Measurements from ENCODE around the gene USP43. TPM values are rescaled to one million over a fixed set of nuclear protein-coding genes. Genes with fewer than 3 reads are reported as not detected.
A peak's percentile ranks its signal among the peaks of the same experiment; 100 is the strongest.
"Not testable (repeated sequence)": the region's sequence is repeated elsewhere in the genome, so short reads cannot be mapped to it uniquely, and the experiment has no call there.

USP43 gene
- total RNA-seq, 2 experiments from 2014 or later: 0.17 to 0.24 TPM

DNA sequence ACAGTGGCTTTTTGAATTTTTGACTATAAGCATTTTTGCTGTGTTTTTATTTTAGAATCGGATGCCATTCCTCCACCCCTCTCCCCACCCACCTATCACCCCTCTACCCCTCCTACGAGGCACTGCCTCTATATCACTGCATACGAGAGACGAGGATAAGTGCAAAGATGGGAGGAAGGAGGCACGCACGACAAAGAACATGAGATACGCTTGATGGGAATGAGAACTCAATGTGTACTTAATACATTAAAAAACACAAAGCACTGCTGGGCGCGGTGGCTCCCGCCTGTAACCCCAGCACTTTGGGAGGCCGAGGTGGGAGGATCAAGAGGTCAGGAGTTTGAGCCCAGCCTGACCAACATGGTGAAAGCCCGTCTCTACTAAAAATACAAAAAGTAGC is 8.8 kb upstream of the USP43 start:
- Mint-ChIP-seq H3K27ac (no peak overlapping the region), H3K4me1 (ENCODE audit: low read depth) (no peaks in the 10 kb centered on the region), H3K4me3 (no peak overlapping the region), H3K9me3 (no peaks in the 10 kb centered on the region), H3K27me3 (ENCODE audit: low read depth) (peaks cover 23% of the 10 kb centered on the region), H3K36me3 (ENCODE audit: low read depth) (no peaks in the 10 kb centered on the region)
- intact Hi-C loops (cut with micrococcal nuclease): no loop called here
- DNase-seq: no peak
- CTCF ChIA-PET: no interaction called here

DNA sequence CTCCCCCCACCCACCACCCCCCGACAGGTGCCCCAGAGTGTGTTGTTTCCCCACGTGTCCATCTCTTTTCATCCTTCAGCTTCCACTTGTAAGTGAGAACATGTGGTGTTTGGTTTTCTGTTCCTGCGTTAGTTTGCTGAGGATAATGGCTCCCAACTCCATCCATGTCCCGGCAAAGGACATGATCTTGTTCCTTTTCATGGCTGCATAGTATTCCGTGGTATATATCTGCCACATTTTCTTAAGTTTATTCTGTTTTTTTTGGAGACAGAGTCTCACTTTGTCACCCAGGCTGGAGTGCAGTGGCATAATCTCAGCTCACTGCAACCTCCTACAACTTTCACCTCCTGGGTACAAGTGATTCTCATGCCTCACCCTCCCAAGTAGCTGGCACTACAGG is 4.9 kb upstream of the USP43 start:
- H3K9me3 Mint-ChIP-seq; intact Hi-C loops (cut with micrococcal nuclease); H3K27ac Mint-ChIP-seq; DNase-seq; H3K36me3 Mint-ChIP-seq (ENCODE audit: low read depth); H3K4me1 Mint-ChIP-seq (ENCODE audit: low read depth); H3K4me3 Mint-ChIP-seq; CTCF ChIA-PET: not testable (repeated sequence)
- H3K27me3 Mint-ChIP-seq (ENCODE audit: low read depth): peaks cover 36% of the 10 kb centered on the region

DNA sequence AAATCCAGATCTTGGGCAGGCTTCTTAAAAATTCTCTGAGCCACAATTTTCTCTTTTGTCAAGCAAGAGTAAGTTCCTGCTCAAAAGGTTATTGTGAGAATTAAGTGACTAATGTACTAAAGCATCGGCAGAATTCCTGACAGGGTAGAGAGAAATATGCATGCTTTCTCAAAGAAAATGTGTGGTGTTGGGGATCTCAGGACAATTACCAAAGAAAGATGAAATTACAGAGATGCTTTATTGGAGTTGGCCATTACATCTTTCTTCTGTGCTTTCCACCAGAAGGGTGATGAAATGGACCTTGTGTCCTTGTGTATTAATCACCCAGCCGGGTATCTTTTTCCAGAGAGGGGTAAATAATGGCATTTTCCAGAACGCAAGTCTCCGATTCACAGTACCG is 1.7 kb upstream of the USP43 start:
- intact Hi-C loops (cut with micrococcal nuclease): loop anchor here (2.0 kb wide), 2 partner anchors 33 to 67 kb away; partner anchors contain the start of gene CFAP52
- Mint-ChIP-seq H3K4me3 (no peak overlapping the region), H3K27ac (no peak overlapping the region), H3K36me3 (ENCODE audit: low read depth) (no peaks in the 10 kb centered on the region), H3K27me3 (ENCODE audit: low read depth) (peaks cover 56% of the 10 kb centered on the region), H3K9me3 (no peaks in the 10 kb centered on the region), H3K4me1 (ENCODE audit: low read depth) (no peaks in the 10 kb centered on the region)
- no peak for DNase-seq
- CTCF ChIA-PET: no interaction called here

DNA sequence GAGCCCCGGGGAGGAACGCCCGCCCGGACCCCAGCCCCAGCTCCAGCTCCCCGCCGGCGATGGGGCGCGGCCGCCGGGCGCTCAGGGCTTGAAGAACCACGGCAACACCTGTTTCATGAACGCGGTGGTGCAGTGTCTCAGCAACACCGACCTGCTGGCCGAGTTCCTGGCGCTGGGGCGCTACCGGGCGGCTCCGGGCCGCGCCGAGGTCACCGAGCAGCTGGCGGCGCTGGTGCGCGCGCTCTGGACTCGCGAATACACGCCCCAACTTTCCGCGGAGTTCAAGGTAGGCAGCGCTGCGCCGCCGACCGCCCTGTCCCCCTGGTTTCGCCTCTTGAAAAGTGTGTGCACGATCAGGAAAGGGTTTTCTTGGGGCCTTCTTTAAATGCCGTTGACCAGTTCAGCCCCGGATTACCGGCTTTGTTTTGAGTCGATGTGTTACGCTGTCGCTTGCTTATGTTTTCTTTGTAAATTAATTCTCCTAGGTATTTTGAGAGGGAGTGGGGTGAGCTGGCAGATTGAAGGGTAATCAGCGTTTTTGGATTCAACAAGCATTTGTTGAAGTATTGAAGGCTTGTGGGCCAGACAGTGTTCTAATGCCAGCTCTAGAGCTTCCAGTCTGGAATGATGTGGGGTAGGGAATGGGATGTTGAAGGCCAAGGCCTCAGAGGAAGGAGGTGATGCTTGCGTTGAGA is 681 bp downstream of the USP43 start:
- peak overlapping the region; percentile 46 for H3K4me3 Mint-ChIP-seq
- no peak overlapping the region for H3K27ac Mint-ChIP-seq
- no peaks in the 10 kb centered on the region for H3K4me1 Mint-ChIP-seq (ENCODE audit: low read depth)
- DNase-seq: peak; percentile 38
- peaks cover 47% of the 10 kb centered on the region for H3K27me3 Mint-ChIP-seq (ENCODE audit: low read depth)
- no peaks in the 10 kb centered on the region for H3K36me3 Mint-ChIP-seq (ENCODE audit: low read depth)
- intact Hi-C loops (cut with micrococcal nuclease): loop anchor here (2.0 kb wide), 2 partner anchors 31 to 69 kb away; partner anchors contain the start of gene CFAP52
- CTCF ChIA-PET: no interaction called here
- H3K9me3 Mint-ChIP-seq: no peaks in the 10 kb centered on the region

DNA sequence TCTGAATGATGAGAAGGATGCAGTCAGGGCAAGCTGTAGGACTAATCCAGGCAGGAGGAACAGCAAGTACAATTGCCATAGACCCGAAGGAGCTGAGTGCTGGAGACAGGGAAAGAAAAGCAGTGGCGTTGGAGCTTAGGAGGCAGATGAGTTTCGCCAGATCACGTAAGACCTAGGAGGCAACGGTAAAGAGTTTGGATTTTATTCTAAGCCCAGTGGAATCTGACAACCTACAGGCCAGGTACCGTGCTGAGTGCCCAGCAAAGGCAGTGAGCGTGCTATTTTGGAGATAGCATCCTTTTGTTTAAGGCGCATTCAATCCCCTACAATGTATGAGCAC is 1.2 kb downstream of the USP43 start:
- Mint-ChIP-seq H3K36me3 (ENCODE audit: low read depth) (no peaks in the 10 kb centered on the region), H3K27ac (no peak overlapping the region), H3K9me3 (no peaks in the 10 kb centered on the region), H3K4me1 (ENCODE audit: low read depth) (no peaks in the 10 kb centered on the region), H3K4me3 (peak overlapping the region; percentile 46), H3K27me3 (ENCODE audit: low read depth) (peaks cover 51% of the 10 kb centered on the region)
- CTCF ChIA-PET: interaction anchor here (0.8 kb wide), 1 partner anchor 60 kb away, joined by 3 read pairs; no protein-coding TSS in a partner anchor
- intact Hi-C loops (cut with micrococcal nuclease): no loop called here
- DNase-seq: no peak

DNA sequence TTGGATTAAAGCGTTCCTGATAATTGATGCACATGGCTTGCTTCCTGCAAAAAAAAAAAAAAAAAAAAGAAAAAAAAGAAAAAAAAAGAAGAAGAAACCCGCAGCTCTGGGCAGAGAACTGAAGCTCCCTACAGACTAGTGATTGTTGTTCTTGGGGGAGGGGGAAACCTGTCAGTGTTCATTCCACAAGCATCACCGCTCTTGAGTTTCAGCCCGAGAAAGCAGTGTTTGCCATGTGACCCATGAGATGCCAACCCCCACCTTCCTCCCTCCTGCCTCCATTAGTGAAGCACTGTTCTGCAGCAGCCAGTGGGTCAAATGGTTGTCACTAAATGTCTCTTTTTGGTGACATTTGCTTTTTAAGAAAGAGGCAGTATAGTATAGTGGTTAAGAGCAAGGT is 1.7 kb downstream of the USP43 start:
- Mint-ChIP-seq H3K4me3 (no peak overlapping the region), H3K27me3 (ENCODE audit: low read depth) (peaks cover 47% of the 10 kb centered on the region), H3K4me1 (ENCODE audit: low read depth) (no peaks in the 10 kb centered on the region), H3K27ac (no peak overlapping the region), H3K36me3 (ENCODE audit: low read depth) (no peaks in the 10 kb centered on the region), H3K9me3 (no peaks in the 10 kb centered on the region)
- intact Hi-C loops (cut with micrococcal nuclease): no loop called here
- no peak for DNase-seq
- CTCF ChIA-PET: interaction anchor here (0.8 kb wide), 1 partner anchor 60 kb away, joined by 3 read pairs; no protein-coding TSS in a partner anchor

DNA sequence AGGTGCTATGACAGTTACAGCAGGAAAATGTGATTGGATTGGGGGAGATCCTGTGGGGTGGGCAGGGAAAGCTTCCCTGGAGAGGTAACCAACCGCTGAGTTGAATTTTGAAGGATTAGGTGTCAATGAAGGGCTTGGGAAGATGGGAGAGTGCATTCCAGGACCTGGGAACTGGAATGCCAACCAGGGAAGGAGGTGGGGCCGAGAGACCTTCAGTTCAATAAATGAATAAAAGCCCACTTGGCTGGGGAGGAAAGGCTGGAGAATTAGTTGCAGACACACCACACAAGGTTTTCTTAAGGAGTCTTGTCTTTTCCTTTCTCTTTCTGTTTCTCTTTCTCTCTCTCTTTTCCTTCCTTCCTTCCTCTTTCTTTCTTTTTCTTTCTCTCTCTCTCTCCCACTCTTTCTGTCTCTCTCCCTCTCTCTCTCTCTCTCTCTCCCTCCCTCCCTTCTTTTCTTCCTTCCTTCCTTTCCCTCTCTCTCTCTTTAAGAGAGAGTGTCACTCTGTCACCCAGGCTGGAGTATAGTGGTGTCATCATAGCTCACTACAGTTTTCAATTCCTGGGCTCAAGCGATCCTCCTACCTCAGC is 3.3 kb downstream of the USP43 start:
- Mint-ChIP-seq H3K4me3 (no peak overlapping the region), H3K36me3 (ENCODE audit: low read depth) (no peaks in the 10 kb centered on the region), H3K4me1 (ENCODE audit: low read depth) (no peaks in the 10 kb centered on the region), H3K27me3 (ENCODE audit: low read depth) (peaks cover 49% of the 10 kb centered on the region), H3K9me3 (no peaks in the 10 kb centered on the region), H3K27ac (no peak overlapping the region)
- no peak for DNase-seq
- CTCF ChIA-PET: no interaction called here
- intact Hi-C loops (cut with micrococcal nuclease): no loop called here

DNA sequence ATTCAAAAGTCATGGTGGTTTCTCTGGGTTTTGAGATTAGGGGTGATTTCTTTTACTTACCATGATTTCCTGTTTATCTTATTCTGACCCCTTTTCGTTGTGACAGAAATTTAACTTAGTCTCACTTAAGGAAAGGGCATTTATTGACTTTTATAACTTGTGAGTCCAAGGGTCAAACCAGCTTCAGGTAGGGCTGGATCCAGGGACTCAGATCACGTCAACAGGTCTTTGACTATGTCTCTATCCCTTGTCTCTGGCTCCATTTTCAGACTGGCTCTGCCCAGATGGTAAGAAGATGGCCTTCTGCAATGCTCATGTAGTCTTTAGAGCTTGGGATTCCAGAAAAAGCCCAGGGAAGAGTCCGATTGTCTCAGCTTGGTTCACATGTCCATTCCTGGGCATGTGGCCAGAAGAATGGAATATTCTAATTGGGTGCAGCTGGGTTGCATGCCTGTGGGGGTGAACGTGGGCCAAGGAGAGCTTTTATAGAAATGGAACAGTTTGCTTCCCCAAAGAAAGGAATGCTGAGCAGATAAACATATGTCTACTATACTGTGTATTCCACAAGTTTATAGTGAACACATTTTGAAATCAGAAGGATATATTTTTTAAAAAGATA is 13.4 kb downstream of the USP43 start:
- Mint-ChIP-seq H3K27ac (no peak overlapping the region), H3K9me3 (no peaks in the 10 kb centered on the region), H3K4me3 (no peak overlapping the region), H3K4me1 (ENCODE audit: low read depth) (no peaks in the 10 kb centered on the region), H3K36me3 (ENCODE audit: low read depth) (no peaks in the 10 kb centered on the region), H3K27me3 (ENCODE audit: low read depth) (peaks cover 20% of the 10 kb centered on the region)
- DNase-seq: no peak
- CTCF ChIA-PET: no interaction called here
- intact Hi-C loops (cut with micrococcal nuclease): no loop called here

DNA sequence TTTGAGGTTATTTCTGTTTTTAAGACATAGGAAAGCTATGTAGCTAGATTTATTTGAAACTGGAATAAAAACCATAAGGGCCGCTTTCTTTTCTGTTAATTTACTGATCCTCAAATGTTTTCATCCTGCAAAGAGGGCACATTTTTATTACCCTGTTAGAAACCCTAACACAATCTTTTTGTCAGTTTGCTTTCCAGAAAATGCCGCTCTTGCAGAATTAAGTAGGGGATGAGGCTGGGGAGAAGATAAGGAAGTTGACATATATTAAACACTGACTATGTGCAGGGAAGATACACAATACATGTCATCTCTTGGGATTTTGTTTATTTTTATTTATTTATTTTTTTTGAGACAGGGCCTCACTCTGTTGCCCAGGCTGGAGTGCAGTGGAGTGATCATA is 15.7 kb downstream of the USP43 start:
- no peaks in the 10 kb centered on the region for H3K36me3 Mint-ChIP-seq (ENCODE audit: low read depth)
- H3K9me3 Mint-ChIP-seq: no peaks in the 10 kb centered on the region
- intact Hi-C loops (cut with micrococcal nuclease): no loop called here
- no peak for DNase-seq
- no peak overlapping the region for H3K4me3 Mint-ChIP-seq
- CTCF ChIA-PET: no interaction called here
- peaks cover under 1% of the 10 kb centered on the region for H3K4me1 Mint-ChIP-seq (ENCODE audit: low read depth)
- peaks cover 23% of the 10 kb centered on the region for H3K27me3 Mint-ChIP-seq (ENCODE audit: low read depth)
- H3K27ac Mint-ChIP-seq: no peak overlapping the region

DNA sequence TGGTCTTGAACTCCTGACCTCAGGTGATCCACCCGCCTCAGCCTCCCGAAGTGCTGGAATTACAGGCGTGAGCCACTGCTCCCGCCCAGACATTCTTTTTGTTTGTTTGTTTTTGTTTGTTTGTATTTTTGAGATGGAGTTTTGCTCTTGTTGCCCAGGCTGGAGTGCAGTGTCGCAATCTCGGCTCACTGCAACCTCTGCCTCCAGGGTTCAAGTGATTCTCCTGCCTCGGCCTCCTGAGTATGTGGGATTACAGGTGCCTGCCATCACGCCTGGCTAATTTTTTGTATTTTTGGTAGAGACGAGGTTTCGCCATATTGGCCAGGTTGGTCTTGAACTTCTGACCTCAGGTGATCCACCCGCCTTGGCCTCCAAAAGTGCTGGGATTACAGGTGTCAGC is 18.2 kb downstream of the USP43 start:
- H3K4me3 Mint-ChIP-seq; H3K9me3 Mint-ChIP-seq; H3K27ac Mint-ChIP-seq; DNase-seq; H3K36me3 Mint-ChIP-seq (ENCODE audit: low read depth); H3K4me1 Mint-ChIP-seq (ENCODE audit: low read depth); CTCF ChIA-PET; intact Hi-C loops (cut with micrococcal nuclease): not testable (repeated sequence)
- peaks cover 21% of the 10 kb centered on the region for H3K27me3 Mint-ChIP-seq (ENCODE audit: low read depth)

DNA sequence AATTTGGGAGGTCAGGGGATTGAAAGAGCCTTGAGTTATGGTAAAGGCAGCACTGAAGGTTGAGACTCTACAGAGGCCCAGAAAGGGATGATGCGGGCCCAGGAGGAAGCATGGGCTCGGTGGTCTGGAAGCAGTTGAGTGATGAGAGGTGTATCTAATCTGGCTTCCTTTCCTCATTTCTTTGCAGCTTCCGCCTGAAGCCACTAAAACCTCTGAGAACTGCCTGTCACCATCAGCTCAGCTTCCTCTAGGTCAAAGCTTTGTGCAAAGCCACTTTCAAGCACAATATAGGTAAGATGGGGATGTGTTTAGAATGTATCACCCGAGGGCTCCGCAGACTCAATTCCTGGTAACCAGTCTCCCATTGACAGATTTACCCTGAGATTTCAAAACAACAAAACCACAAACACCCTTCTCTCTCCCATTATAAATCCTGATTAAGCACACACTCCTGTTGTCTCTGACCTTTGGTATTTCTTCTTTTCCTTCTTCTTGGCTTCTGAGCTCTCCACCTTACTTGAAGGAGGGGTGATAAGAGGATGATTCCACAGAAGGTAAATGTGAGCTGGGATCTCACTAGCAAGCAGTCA is 21.2 kb downstream of the USP43 start:
- no peak overlapping the region for H3K4me3 Mint-ChIP-seq
- CTCF ChIA-PET: no interaction called here

DNA sequence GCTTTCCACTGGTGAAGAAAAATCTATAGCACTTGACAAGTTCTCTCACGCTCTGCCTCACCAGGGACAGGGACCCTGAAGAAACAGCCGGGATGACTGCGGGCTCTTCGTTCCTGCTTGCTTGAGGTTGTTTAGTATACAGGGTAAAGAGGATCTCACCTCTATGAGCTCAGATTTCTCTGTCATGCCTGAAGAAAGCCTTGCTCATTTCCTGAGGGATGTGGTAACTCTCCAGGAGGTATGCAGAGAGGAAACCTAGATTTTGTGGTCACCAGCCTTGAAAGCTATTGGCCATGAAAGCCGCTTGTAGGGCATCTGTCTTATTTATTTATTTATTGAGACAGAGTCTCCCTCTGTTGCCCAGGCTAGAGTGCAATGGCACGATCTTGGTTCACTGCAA is 23.2 kb downstream of the USP43 start:
- H3K27me3 Mint-ChIP-seq (ENCODE audit: low read depth): peaks cover 40% of the 10 kb centered on the region
- H3K4me1 Mint-ChIP-seq (ENCODE audit: low read depth): peaks cover 4% of the 10 kb centered on the region
- H3K36me3 Mint-ChIP-seq (ENCODE audit: low read depth): no peaks in the 10 kb centered on the region
- DNase-seq: no peak
- H3K27ac Mint-ChIP-seq: no peak overlapping the region
- H3K9me3 Mint-ChIP-seq: no peaks in the 10 kb centered on the region
- CTCF ChIA-PET: no interaction called here
- H3K4me3 Mint-ChIP-seq: no peak overlapping the region
- intact Hi-C loops (cut with micrococcal nuclease): no loop called here

More for the DNA sequence above, 21.2 kb downstream of the USP43 start:
- intact Hi-C loops (cut with micrococcal nuclease): no loop called here
- H3K9me3 Mint-ChIP-seq: no peaks in the 10 kb centered on the region
- H3K4me1 Mint-ChIP-seq (ENCODE audit: low read depth): peaks cover 4% of the 10 kb centered on the region
- H3K27ac Mint-ChIP-seq: no peak overlapping the region
- H3K27me3 Mint-ChIP-seq (ENCODE audit: low read depth): peaks cover 31% of the 10 kb centered on the region
- H3K36me3 Mint-ChIP-seq (ENCODE audit: low read depth): no peaks in the 10 kb centered on the region
- no peak for DNase-seq

Data from activated naive CD4-positive, alpha-beta T cell treated with anti-CD3 and anti-CD28 coated beads for 36 hours (primary cell).